ENCODE results near the gene MARVELD1. TPM values are rescaled to one million over a fixed set of nuclear protein-coding genes. Genes with fewer than 3 reads are reported as not detected.
"Not testable (repeated sequence)": the region's sequence is repeated elsewhere in the genome, so short reads cannot be mapped to it uniquely, and the experiment has no call there.

The MARVELD1 gene
- total RNA-seq, 1 donor from 2014 or later = 0.31 TPM

DNA sequence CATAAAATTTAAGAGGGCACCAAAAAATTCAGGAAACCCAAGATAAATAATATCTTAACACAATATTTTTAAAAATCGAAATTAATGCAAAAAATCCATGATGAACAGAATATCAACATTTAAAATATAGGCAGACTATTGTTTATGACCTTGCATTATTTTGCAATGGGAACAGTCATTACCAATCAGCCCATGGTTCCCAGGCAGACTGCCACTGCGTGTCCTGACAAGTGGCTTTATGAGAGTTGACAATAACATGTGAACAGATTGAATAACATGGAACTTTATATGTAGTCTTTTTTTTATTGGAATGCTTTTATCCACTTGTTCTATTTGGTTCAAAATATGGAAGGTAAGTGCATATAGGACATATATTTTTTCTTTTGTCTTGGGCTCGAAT lies 23.4 kb upstream of the MARVELD1 start:
- intact Hi-C loops (cut with micrococcal nuclease) = no loop called here
- TF ChIP-seq CTCF (IDR thresholded peaks at IDR 0.05) = no peak
- CTCF ChIA-PET = no interaction called here
- Mint-ChIP-seq H3K36me3 (ENCODE audit: low read depth) (no peaks in the 10 kb centered on the region), H3K27ac (no peak overlapping the region), H3K4me1 (peaks cover 9% of the 10 kb centered on the region), H3K27me3 (no peaks in the 10 kb centered on the region), H3K9me3 (no peaks in the 10 kb centered on the region), H3K4me3 (no peak overlapping the region)
- ATAC-seq (ENCODE audit: low read depth) (no peak), DNase-seq (no peak)
- POLR2A ChIA-PET = no interaction called here

DNA sequence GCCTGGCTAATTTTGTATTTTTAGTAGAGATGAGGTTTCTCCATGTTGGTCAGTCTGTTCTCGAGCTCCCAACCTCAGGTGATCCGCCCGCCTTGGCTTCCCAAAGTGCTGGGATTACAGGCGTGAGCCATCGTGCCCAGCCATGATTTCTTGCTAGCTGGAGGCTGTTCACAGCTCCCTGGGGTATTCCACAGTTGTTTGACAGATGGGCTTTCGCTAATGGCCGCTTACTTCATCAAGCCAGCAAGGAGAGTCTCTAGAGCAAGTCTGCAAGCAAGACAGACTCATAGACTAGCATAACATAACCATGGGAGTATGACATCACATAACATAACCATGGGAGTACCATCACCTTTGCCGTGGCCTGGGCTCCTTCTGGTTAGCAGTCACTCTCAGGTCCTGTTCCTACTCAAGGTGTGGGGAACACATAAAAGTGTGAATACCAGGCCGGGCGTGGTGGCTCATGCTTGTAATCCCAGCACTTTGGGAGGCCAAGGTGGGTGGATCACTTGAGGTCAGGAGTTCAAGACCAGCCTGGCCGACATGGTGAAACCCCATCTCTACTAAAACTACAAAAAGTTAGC lies 15.4 kb upstream of the MARVELD1 start:
- H3K36me3 Mint-ChIP-seq (ENCODE audit: low read depth); H3K4me3 Mint-ChIP-seq; DNase-seq; ATAC-seq (ENCODE audit: low read depth); intact Hi-C loops (cut with micrococcal nuclease); H3K9me3 Mint-ChIP-seq; H3K27ac Mint-ChIP-seq; H3K4me1 Mint-ChIP-seq; H3K27me3 Mint-ChIP-seq; POLR2A ChIA-PET: not testable (repeated sequence)
- CTCF ChIA-PET = interaction anchor here (0.8 kb wide), 1 partner anchor 11 kb away, joined by 3 read pairs; no protein-coding TSS in a partner anchor

DNA sequence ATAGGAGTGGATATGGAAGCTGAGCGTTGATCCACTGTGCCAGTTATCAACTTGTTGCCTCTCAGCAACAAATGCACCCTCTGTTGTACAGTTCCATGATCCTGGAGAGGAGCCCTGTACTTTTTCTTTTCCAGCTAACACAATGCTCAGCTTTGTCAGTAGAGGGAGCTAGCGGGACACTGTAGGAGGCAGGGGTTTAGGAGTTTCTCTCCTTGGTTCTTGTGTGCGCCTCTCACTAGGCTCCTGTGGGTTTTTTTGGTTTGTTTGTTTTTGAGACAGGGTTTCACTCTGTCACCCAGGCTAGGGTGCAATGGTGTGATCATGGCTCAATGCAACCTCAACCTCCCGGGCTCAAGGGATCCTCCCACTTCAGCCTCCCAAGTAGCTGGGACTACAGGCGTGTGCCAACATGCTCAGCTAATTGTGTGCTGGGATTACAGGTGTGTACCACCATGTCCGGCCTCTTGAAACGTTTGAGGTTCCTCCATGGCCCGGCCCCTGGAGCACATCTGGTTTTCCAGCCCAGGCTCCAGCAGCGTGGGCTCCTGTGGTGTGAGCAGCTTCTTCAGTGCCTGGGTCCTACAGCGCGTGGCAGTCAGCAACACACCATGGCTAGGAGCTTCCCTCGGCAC lies 12.0 kb upstream of the MARVELD1 start:
- POLR2A ChIA-PET = interaction anchor here (1.0 to 1.7 kb wide), 2 partner anchors 14 to 23 kb away, joined by 3 to 5 read pairs; partner anchors contain the start of gene AVPI1
- H3K4me3 Mint-ChIP-seq = no peak overlapping the region
- peaks cover 13% of the 10 kb centered on the region for H3K27me3 Mint-ChIP-seq
- CTCF ChIA-PET = interaction anchor here (1.0 to 4.2 kb wide), 12 partner anchors 8 to 340 kb away, joined by 3 to 40 read pairs (median 6); partner anchors contain the start of genes AVPI1 and ZFYVE27
- H3K36me3 Mint-ChIP-seq (ENCODE audit: low read depth) = no peaks in the 10 kb centered on the region
- no peaks in the 10 kb centered on the region for H3K4me1 Mint-ChIP-seq
- TF ChIP-seq CTCF (IDR thresholded peaks at IDR 0.05) = no peak
- intact Hi-C loops (cut with micrococcal nuclease) = loop anchor here (1.0 kb wide), 3 partner anchors 25 to 340 kb away; no protein-coding TSS in a partner anchor
- H3K27ac Mint-ChIP-seq = no peak overlapping the region
- DNase-seq = no peak
- H3K9me3 Mint-ChIP-seq = peaks cover 3% of the 10 kb centered on the region
- peak; percentile 73 for ATAC-seq (ENCODE audit: low read depth)

DNA sequence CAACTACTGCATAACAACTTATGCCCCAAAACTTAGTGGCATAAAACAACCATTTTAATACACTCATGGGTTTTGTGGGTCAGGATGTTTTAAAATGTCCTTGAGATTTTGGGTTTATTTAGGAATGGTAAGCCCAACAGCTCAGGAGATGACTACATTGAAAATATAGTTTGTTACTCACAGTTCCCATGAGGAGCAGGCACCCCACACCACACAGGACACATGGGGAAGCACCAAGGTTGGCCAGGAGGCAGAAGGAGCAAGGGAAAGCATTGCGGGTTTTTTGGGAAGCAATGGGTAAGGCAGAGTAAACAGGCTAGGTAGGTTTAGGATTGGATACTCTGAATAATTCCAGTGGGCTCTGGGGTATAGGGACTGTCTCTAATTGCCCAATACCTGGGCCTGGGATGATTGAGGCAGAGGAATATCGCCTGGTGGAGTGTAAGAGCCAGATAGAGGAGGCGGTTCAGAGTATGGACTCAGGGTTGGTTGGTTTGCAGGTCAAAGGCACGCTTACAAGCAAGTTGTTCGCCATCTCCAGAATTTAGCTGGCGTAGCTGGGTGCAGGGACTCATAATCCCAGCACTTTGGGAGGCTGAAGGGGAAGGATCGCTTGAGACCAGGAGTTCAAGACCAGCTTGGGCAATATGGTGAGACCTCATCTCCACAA lies 10.0 kb upstream of the MARVELD1 start:
- H3K4me1 Mint-ChIP-seq = no peaks in the 10 kb centered on the region
- intact Hi-C loops (cut with micrococcal nuclease) = no loop called here
- H3K9me3 Mint-ChIP-seq = peaks cover 3% of the 10 kb centered on the region
- no peak overlapping the region for H3K4me3 Mint-ChIP-seq
- ChIA-PET CTCF (interaction anchor here (0.9 to 4.2 kb wide), 5 partner anchors 16 to 32 kb away, joined by 3 to 40 read pairs (median 5); partner anchors contain the start of genes AVPI1 and ZFYVE27), POLR2A (interaction anchor here (1.1 kb wide), 1 partner anchor 33 kb away, joined by 3 read pairs; the partner anchor contains the start of gene ZFYVE27)
- no peak for DNase-seq
- no peak for ATAC-seq (ENCODE audit: low read depth)
- no peak for TF ChIP-seq CTCF (IDR thresholded peaks at IDR 0.05)
- peaks cover 21% of the 10 kb centered on the region for H3K27me3 Mint-ChIP-seq
- no peak overlapping the region for H3K27ac Mint-ChIP-seq
- no peaks in the 10 kb centered on the region for H3K36me3 Mint-ChIP-seq (ENCODE audit: low read depth)

DNA sequence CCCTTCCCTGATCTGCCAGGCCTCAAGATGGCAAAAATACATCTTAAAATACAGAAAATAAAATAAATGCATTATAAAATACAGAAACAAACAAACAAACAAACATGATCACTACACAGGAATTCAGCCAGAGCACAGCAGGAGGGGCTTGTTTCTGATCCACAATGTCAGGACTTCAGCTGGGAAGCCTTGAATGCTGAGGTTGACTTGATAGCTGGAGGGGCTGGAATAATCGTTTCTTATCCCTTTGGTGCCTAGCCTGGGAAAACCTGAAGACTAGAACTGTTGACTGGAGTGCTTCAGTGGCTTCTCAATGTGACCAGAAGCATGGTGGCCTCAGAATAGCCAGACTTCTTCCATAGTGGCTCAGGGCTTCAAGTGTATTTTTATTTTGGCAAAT lies 9.2 kb upstream of the MARVELD1 start:
- no peak for ATAC-seq (ENCODE audit: low read depth)
- Mint-ChIP-seq H3K36me3 (ENCODE audit: low read depth) (no peaks in the 10 kb centered on the region), H3K27me3 (peaks cover 27% of the 10 kb centered on the region), H3K9me3 (peaks cover 3% of the 10 kb centered on the region), H3K27ac (no peak overlapping the region), H3K4me1 (no peaks in the 10 kb centered on the region), H3K4me3 (no peak overlapping the region)
- DNase-seq = no peak
- intact Hi-C loops (cut with micrococcal nuclease) = no loop called here
- TF ChIP-seq CTCF (IDR thresholded peaks at IDR 0.05) = no peak
- ChIA-PET CTCF (interaction anchor here (0.9 to 4.2 kb wide), 5 partner anchors 17 to 31 kb away, joined by 3 to 40 read pairs (median 5); partner anchors contain the start of genes AVPI1 and ZFYVE27), POLR2A (interaction anchor here (1.1 kb wide), 2 partner anchors 17 to 33 kb away, joined by 3 read pairs; partner anchors contain the start of genes AVPI1 and ZFYVE27)

All from activated B cell treated with CpG ODN at 0.5 μM for 24 hours (primary cell).